HG02759 (cell line): ENCODE data around the gene KLHL29.

Source experiments
- ATAC-seq: cut with Tn5 transposase; IDR thresholded peaks from one replicate; pipeline ENCODE4 v1.9.1; 2021; ENCODE audit warnings: mild to moderate bottlenecking, moderate library complexity; ENCODE audit not compliant: unreplicated experiment

The KLHL29 gene

DNA sequence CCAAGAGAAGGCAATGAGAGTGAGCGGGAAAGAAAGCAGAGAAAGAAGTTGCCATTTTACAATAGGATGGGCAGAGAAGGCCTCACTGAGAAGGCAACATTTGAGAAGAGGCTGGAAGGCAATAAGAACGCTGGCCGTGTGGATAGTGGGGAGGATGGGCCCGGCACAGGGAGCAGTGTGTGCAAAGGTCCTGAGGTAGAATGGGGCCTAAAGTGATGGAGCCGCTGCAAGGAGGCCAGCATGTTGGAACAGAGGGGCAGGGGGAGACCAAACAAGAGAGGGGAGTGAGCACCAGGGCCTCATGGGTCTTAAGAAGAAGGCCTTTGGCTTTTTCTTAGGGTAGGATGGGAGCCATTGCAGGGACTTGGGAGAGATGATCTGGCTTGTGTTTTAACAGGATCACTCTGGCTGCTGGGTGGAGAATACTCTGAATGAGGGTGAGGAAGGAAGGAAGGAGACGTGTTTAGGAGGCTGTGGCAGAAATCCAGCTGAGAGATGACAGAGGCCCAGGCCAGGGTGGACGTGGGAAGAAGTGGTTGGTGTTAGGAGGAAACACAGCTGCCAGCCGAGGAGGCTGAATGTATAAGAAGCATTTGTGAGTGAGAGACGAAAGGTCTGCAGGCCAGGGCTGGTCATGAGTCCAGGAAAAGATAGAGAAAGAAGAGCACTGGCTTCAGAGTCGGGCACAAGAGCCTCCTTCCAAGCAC lies 159.8 kb downstream of the KLHL29 start:
- ATAC-seq = no peak

DNA sequence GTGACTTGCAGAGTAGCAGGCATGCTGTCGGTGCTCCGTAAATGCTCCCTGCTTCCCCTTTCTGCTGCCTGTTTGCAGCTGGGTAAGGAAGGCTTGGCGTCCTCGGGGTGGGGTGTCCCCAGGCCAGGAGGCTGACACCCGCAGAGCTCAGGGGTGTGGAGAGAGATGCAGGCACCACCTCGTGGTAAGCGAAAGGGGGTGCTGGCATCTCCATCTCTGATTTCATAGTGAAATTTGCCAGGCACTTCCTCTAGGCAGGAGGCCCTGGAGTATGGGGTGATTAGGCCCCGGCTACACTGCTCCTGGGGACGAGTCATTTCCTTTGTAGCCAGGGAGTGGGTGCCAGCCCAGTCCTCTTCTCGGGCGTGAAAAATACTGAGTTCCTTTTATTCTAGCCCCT lies 160.4 kb downstream of the KLHL29 start:
- ATAC-seq = no peak

- no peak for ATAC-seq
Measured at GRCh38 chr2:23545811-23546210, 160.8 kb downstream of the KLHL29 start.

DNA sequence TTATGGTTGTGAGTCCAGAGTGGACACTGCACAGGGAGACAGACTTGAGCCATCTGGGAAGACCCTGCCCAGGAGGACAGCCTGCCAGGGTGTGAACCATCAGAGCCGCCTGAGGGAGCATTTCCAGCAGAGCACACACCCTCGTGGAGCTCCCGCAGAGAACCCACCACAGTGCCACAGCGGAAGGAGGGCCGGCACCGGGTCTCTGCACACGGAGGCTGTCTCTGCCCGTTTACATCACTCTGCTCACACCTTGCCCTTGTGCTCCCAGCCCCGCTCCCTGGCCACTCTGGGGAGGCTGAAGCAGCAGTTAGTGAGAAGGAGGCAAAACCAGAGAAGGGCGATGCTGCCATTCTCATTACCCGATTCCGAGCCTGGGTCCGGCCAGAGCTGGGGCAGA lies 161.9 kb downstream of the KLHL29 start:
- ATAC-seq = no peak

- ATAC-seq = no peak
Measured at GRCh38 chr2:23547725-23548124, 162.7 kb downstream of the KLHL29 start.

DNA sequence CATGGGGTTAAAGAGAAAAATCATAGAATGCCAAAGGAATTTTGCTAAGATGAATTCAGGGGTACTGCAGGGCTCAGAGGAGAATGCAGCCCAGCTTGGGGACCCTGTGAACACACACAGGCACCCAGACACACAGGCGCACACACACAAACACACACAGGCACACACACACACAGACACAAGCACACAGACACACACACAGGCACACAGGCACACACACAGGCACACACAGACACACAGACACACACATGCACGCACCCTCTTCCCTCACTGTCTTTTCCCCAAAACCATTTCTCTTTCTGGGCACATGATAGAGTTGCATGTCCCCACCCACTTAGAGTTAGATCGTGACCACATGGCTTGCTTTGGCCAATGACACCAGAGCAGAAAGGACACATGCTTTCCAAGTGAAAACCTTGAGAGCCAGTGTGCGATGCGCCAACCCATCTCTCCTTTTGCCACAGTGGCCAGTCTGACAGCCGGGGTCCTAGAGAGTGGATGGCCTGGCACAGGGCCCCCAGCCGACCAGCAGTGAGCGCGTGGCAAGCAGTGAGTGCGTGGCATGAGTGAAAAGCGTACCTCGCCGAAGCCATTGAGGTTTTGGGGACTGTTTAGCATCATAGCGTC lies 163.3 kb downstream of the KLHL29 start:
- no peak for ATAC-seq

DNA sequence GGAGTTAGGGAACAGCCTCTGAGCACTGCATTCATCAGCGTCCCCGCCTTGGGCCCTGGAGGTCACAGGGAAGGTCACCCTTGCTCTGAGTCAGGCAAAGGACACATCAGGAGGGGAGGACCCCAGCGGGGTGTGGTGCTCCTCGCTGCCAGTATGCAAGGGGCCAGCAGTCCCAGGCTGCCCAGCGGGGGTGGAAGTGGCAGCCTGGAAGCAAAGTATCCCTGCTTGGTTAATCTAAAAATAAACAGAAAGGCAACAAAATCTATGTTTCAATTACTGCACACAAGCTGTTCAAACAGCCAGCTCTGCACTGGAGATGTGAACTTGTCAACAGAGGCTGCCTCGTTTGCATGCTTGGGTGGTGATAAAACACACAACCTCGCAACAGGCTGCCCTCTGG lies 164.1 kb downstream of the KLHL29 start:
- no peak for ATAC-seq

GRCh38 chr2:23549821-23550530 lies 165.0 kb downstream of the KLHL29 start:
- ATAC-seq = no peak

GRCh38 chr2:23550553-23550952 lies 165.6 kb downstream of the KLHL29 start:
- ATAC-seq = no peak

- ATAC-seq = no peak
Measured at GRCh38 chr2:23551875-23552274, 166.9 kb downstream of the KLHL29 start.

- no peak for ATAC-seq
Measured at GRCh38 chr2:23553561-23553960, 168.6 kb downstream of the KLHL29 start.

- ATAC-seq = no peak
Measured at GRCh38 chr2:23554054-23554697, 169.2 kb downstream of the KLHL29 start.

GRCh38 chr2:23555944-23556343 lies 171.0 kb downstream of the KLHL29 start:
- no peak for ATAC-seq

- no peak for ATAC-seq
Measured at GRCh38 chr2:23556929-23557328, 171.9 kb downstream of the KLHL29 start.

- no peak for ATAC-seq
Measured at GRCh38 chr2:23557455-23557854, 172.5 kb downstream of the KLHL29 start.

DNA sequence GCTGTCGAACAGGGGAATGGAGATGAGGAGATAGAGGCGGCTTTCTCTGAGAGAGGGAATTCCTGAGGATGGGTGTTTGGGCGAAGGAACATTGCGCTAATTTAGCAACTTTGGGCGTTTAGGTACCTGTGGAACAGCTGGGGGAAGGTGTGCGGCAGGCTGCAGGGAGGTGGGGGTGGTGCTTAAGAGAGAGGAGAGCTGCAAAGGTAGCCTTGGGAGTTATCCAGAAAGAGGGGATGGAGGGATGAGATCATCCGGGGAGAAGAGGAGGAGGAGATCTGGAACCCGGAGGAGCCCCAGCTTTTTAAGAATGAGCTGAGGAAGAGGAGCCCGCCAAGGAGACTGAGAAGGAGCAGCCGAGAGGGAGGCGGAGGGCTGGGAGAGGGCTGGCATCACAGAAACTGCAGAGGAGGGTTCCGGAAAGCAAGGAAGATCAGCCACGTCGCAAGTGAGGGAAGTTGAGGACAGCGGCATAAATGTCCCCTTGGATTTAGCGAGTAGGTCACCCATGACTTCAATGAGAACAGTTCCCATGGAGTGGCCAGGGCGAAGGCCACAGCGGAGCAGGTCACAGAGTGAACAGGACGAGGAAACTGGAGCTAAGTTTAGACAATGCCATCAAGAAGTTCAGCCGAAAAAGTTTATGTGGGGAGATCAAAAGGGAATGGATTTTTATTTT lies 174.7 kb downstream of the KLHL29 start:
- ATAC-seq = no peak

DNA sequence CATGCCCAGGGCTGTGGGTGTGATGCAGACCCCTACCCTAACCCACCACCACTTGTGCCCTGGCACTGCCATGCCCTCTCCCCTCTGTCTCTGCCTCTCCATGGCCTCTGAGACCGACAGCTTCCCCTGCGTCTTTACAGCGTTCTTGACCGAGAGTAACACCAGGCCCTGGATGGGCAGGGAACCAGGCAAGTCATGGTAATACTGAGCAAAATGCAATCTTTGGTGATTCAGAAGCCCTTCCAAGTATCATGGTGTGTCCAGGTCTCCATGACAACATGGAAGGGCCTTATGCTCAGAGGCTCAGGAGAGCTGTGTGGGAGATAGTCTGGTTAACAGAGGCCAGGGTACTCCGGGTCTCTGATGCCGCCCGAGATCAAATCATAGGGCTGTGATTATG lies 176.1 kb downstream of the KLHL29 start:
- ATAC-seq = no peak

DNA sequence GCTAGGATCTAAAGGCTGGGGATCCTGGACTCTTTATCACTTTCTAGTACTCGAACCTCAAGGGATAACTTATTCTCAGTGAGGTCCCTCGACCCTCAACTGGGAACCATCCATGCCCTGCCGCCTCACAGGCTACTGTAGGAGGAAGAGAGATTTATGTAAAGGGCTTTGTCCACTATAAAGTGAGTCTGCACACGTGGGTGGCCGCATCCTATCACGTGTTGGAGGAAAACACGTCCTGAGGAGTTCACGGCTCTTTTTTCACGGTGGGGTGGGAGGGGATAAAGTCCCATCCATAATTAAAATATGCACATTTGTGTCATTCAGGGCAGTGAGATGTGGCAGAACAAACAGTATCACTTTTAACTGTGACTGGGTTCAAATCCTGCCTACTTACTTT lies 176.6 kb downstream of the KLHL29 start:
- no peak for ATAC-seq

DNA sequence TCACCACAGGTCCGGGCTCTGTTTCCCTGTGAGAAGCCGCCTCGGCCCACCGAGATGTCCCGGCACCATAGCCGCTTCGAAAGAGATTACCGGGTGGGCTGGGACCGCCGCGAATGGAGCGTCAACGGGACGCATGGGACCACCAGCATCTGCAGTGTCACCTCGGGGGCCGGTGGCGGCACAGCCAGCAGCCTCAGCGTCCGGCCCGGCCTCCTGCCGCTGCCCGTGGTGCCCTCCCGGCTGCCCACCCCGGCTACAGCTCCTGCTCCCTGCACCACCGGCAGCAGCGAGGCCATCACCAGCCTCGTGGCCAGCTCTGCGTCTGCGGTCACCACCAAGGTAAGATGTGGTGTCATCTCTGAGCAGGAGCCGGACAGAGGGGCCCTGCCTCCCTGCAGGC lies 177.2 kb downstream of the KLHL29 start:
- ATAC-seq = no peak

- ATAC-seq = no peak
Measured at GRCh38 chr2:23563151-23563550, 178.2 kb downstream of the KLHL29 start.
